ENCODE data around the gene PDAP1.

DNA sequence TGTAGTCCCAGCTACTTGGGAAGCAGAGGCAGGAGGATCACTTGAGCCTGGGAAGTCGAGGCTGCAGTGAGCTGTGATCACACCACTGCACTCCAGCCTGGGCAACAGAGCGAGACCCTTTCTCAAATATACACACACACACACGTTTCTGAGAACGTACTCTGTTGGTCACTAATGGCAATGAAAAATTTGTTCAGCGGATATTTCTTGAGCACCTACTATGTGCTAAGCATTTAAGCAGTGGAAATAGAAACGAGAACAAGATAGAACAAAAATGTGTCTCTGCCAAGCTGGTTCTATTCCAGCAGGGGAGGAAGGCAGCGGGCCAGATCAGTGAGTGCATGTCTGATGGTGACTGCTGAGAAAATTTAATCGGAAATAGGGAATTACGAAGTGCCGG is 25.2 kb downstream of the PDAP1 start:
- no peak for TF ChIP-seq POLR2A (IDR thresholded peaks at IDR 0.05)
- TF ChIP-seq, protein P1, sequence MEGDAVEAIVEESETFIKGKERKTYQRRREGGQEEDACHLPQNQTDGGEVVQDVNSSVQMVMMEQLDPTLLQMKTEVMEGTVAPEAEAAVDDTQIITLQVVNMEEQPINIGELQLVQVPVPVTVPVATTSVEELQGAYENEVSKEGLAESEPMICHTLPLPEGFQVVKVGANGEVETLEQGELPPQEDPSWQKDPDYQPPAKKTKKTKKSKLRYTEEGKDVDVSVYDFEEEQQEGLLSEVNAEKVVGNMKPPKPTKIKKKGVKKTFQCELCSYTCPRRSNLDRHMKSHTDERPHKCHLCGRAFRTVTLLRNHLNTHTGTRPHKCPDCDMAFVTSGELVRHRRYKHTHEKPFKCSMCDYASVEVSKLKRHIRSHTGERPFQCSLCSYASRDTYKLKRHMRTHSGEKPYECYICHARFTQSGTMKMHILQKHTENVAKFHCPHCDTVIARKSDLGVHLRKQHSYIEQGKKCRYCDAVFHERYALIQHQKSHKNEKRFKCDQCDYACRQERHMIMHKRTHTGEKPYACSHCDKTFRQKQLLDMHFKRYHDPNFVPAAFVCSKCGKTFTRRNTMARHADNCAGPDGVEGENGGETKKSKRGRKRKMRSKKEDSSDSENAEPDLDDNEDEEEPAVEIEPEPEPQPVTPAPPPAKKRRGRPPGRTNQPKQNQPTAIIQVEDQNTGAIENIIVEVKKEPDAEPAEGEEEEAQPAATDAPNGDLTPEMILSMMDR (IDR thresholded peaks at IDR 0.05): no peak
